Colonic mucosa (tissue), 4 donors: ENCODE measurements around the gene UGT1A3. TPM values are rescaled to one million over a fixed set of nuclear protein-coding genes. Genes with fewer than 3 reads are reported as not detected.
"Not testable (repeated sequence)": the region's sequence is repeated elsewhere in the genome, so short reads cannot be mapped to it uniquely, and the experiment has no call there.

ENCODE experiments used
- DNase-seq: peaks from one replicate; pipeline ENCODE4 v3.0.0-alpha.2; 2020
- H3K27ac ChIP-seq: fragments of 200-600 bp; one replicate; pipeline ENCODE4 v1.8.0; 2021
- H3K27me3 ChIP-seq: fragments of 200-600 bp; one replicate; pipeline ENCODE4 v1.8.0; 2021
- H3K36me3 ChIP-seq: fragments of 200-600 bp; one replicate; pipeline ENCODE4 v1.8.0; 2021
- H3K4me1 ChIP-seq: fragments of 200-600 bp; one replicate; pipeline ENCODE4 v1.8.0; 2021; ENCODE audit warnings: mild to moderate bottlenecking
- H3K4me3 ChIP-seq: fragments of 200-600 bp; one replicate; pipeline ENCODE4 v1.8.0; 2021
- H3K9ac ChIP-seq, 2 donors: one replicate each; pipeline ENCODE4 v1.7.0; 2013; ENCODE audit warnings: control low read depth in 2 of 2, low read depth in 2 of 2, low read length in 2 of 2
- H3K9me3 ChIP-seq: fragments of 200-600 bp; one replicate; pipeline ENCODE4 v1.8.0; 2021
- intact Hi-C: fragments of 100-400 bp; cut with DNase I; formaldehyde crosslinking; loops from one replicate; pipeline ENCODE4 v1.14.1; 2022
- total RNA-seq, 2 donors: library from RNA; stranded (reverse); fragmentation: NEBNext Ultra II Directional in 1 of 2; extraction: Animal tissue kit (Norgen Biotek cat#: 25700) in 1 of 2; gene quantifications; one replicate each; pipeline ENCODE4 v1.2.1, GENCODE V29; 2021
- TF ChIP-seq, protein P1 (sequence below): fragments of 200-600 bp; IDR thresholded peaks from one replicate; pipeline ENCODE4 v1.8.0; 2022; ENCODE audit warnings: antibody characterized with exemption, mild to moderate bottlenecking
- donor health status: healthy.
- donor health status: DM: no; HTN: no; CAD: no.
- donor health status: DM: no; HTN: no; CAD: no.

Gene UGT1A3
- total RNA-seq, 2 donors from 2014 or later: 1.0 to 1.9 TPM

DNA sequence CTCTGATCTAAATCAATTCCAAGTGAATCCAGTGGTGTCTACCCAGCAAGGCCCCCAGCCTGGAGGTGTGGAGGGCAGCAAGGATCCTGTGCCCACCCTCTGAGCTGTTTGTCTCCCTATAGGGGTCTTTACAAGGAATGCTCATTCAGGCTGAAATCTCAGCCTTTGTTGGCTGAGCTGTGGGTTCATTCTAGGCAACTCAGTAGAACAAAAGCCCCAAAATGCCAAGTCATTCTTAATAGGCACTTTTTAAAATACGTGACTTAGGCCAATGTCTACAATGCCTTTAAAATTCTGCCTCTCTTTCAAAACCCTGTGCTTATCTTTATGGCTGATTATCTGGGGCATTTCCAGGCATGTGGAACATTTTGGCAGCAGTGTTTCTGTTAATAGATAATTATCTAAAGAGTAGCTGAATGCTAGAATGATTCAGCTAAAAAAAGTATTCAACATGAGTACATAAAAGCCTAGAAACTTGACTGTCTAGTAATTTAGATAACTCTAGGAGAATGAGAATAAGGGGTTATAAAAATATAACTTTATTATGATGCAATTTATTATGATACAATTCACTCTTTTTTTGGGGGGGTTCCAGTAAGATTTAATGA, 28.7 kb upstream of the UGT1A3 start:
- DNase-seq: no peak
- Histone ChIP-seq H3K9ac (no peak overlapping the region), H3K4me1 (no peaks in the 10 kb centered on the region), H3K4me3 (no peak overlapping the region), H3K9me3 (no peaks in the 10 kb centered on the region), H3K27me3 (no peaks in the 10 kb centered on the region), H3K27ac (no peak overlapping the region), H3K36me3 (no peaks in the 10 kb centered on the region)
- TF ChIP-seq, protein P1, sequence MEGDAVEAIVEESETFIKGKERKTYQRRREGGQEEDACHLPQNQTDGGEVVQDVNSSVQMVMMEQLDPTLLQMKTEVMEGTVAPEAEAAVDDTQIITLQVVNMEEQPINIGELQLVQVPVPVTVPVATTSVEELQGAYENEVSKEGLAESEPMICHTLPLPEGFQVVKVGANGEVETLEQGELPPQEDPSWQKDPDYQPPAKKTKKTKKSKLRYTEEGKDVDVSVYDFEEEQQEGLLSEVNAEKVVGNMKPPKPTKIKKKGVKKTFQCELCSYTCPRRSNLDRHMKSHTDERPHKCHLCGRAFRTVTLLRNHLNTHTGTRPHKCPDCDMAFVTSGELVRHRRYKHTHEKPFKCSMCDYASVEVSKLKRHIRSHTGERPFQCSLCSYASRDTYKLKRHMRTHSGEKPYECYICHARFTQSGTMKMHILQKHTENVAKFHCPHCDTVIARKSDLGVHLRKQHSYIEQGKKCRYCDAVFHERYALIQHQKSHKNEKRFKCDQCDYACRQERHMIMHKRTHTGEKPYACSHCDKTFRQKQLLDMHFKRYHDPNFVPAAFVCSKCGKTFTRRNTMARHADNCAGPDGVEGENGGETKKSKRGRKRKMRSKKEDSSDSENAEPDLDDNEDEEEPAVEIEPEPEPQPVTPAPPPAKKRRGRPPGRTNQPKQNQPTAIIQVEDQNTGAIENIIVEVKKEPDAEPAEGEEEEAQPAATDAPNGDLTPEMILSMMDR: no peak
- intact Hi-C loops: no loop called here

- H3K9me3 ChIP-seq, H3K27ac ChIP-seq, H3K4me1 ChIP-seq, DNase-seq, H3K36me3 ChIP-seq, H3K9ac ChIP-seq, H3K4me3 ChIP-seq, intact Hi-C loops, H3K27me3 ChIP-seq: not testable (repeated sequence)
Observed at GRCh38 chr2:233700842-233701241, 28.0 kb upstream of the UGT1A3 start.

- Histone ChIP-seq H3K27ac (no peak overlapping the region), H3K9ac (no peak overlapping the region), H3K27me3 (no peaks in the 10 kb centered on the region), H3K36me3 (no peaks in the 10 kb centered on the region), H3K4me3 (no peak overlapping the region), H3K9me3 (no peaks in the 10 kb centered on the region), H3K4me1 (no peaks in the 10 kb centered on the region)
- DNase-seq: no peak
- TF ChIP-seq, protein P1: no peak
- intact Hi-C loops: no loop called here
Observed at GRCh38 chr2:233702238-233702637, 26.6 kb upstream of the UGT1A3 start.

GRCh38 chr2:233705911-233706506, 22.8 kb upstream of the UGT1A3 start:
- no peak overlapping the region for H3K9ac ChIP-seq
- H3K4me1 ChIP-seq: no peaks in the 10 kb centered on the region
- DNase-seq: no peak
- no peak overlapping the region for H3K4me3 ChIP-seq
- H3K9me3 ChIP-seq: no peaks in the 10 kb centered on the region
- H3K27ac ChIP-seq: no peak overlapping the region
- TF ChIP-seq, protein P1: no peak
- H3K27me3 ChIP-seq: no peaks in the 10 kb centered on the region
- intact Hi-C loops: no loop called here
- H3K36me3 ChIP-seq: no peaks in the 10 kb centered on the region

- TF ChIP-seq, protein P1: no peak
- Histone ChIP-seq H3K36me3 (no peaks in the 10 kb centered on the region), H3K9ac (no peak overlapping the region), H3K9me3 (no peaks in the 10 kb centered on the region), H3K4me1 (no peaks in the 10 kb centered on the region), H3K4me3 (no peak overlapping the region), H3K27me3 (no peaks in the 10 kb centered on the region), H3K27ac (no peak overlapping the region)
- intact Hi-C loops: no loop called here
- no peak for DNase-seq
Observed at GRCh38 chr2:233706720-233707119, 22.1 kb upstream of the UGT1A3 start.

DNA sequence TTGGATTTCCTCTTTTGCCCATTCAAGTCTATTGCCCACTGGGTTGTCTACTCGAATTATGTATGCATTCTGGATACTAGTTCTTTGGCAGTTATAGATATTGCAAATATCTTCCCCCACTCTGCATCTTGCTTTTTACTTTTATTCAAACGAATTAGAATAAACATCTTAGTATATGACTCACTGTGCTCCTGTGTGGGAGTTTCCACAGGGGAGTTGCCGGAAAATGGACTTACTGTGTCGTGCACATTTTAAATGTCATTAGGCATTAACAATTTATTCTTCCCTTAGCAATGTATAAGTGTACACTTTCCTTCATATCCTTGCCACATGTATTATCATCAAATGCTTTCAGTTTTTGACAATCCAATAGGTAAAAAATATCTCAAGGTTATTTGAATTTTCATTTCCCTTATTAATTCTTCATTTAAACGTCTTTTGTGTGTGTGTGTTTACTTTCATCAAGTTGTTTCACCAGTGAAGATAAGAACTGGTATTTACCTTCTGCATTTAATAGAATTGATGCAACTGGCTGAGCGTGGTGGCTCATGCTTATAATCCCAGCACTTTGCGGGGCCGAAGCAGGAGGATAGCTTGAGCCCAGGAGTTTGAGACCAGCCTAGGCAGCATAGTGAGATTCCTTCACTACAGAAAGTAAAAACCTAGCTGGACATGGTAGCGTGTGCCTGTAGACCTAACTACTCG, 20.8 kb upstream of the UGT1A3 start:
- H3K27ac ChIP-seq: no peak overlapping the region
- intact Hi-C loops: no loop called here
- H3K27me3 ChIP-seq: no peaks in the 10 kb centered on the region
- no peak overlapping the region for H3K9ac ChIP-seq
- no peak overlapping the region for H3K4me3 ChIP-seq
- no peaks in the 10 kb centered on the region for H3K9me3 ChIP-seq
- TF ChIP-seq, protein P1: no peak
- DNase-seq: no peak
- H3K4me1 ChIP-seq: no peaks in the 10 kb centered on the region
- no peaks in the 10 kb centered on the region for H3K36me3 ChIP-seq
